Body of pancreas (tissue), 4 donors: ENCODE data around the gene CEP112.

ENCODE experiments used
- CTCF ChIP-seq, 7 experiments: fragments of 450-650 bp in 4 of 7; fragments of 200-600 bp in 3 of 7; sonication (generic) in 3 of 7; IDR thresholded peaks; one replicate each; pipeline ENCODE4 v1.5.1; 2016 to 2019; ENCODE audit warnings: antibody characterized with exemption in 7 of 7
- POLR2A ChIP-seq, 3 donors: fragments of 450-650 bp; IDR thresholded peaks; one replicate each; pipeline ENCODE4 v1.6.1; 2016; ENCODE audit warnings: antibody characterized with exemption in 3 of 3, mild to moderate bottlenecking in 2 of 3

- no peak for TF ChIP-seq CTCF (IDR thresholded peaks at IDR 0.05)
- no peak for TF ChIP-seq POLR2A (IDR thresholded peaks at IDR 0.05)
These were observed 189.1 kb downstream of the CEP112 start for GRCh38 chr17:66002812-66003211.
